Esophagus squamous epithelium (tissue), 4 donors: ENCODE data around the gene FCAR.

Experiments used
- POLR2A ChIP-seq, 4 donors: fragments of 450-650 bp; IDR thresholded peaks; one replicate each; pipeline ENCODE4 v1.6.1; 2017; ENCODE audit warnings: antibody characterized with exemption in 4 of 4, mild to moderate bottlenecking in 4 of 4, moderate library complexity in 3 of 4
- TF ChIP-seq, protein P1 (sequence below), 6 experiments: fragments of 450-650 bp in 4 of 6; fragments of 200-600 bp in 2 of 6; sonication (generic) in 2 of 6; IDR thresholded peaks; one replicate each; pipeline ENCODE4 v1.5.1; 2016 to 2019; ENCODE audit warnings: antibody characterized with exemption in 6 of 6, mild to moderate bottlenecking in 4 of 6, moderate library complexity in 4 of 6

DNA sequence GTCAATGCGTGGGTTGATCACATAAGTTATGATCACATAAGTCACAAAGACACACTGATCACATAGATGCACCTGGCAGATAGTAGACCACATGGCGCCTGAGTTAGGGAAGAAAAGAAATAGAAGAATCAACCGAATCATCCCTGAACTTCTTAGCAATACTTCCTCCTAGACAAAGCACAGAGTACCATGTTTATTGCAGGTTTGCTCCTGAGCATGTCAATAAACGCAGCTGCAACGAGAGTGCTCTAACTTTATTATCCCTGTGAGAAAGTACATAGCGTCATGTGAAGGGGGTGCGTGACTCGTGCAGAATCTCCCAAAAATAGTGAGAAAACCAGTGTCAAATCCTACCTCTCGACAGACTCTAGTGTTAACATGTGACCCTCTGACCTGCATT lies 49.2 kb downstream of the FCAR start:
- TF ChIP-seq, protein P1, sequence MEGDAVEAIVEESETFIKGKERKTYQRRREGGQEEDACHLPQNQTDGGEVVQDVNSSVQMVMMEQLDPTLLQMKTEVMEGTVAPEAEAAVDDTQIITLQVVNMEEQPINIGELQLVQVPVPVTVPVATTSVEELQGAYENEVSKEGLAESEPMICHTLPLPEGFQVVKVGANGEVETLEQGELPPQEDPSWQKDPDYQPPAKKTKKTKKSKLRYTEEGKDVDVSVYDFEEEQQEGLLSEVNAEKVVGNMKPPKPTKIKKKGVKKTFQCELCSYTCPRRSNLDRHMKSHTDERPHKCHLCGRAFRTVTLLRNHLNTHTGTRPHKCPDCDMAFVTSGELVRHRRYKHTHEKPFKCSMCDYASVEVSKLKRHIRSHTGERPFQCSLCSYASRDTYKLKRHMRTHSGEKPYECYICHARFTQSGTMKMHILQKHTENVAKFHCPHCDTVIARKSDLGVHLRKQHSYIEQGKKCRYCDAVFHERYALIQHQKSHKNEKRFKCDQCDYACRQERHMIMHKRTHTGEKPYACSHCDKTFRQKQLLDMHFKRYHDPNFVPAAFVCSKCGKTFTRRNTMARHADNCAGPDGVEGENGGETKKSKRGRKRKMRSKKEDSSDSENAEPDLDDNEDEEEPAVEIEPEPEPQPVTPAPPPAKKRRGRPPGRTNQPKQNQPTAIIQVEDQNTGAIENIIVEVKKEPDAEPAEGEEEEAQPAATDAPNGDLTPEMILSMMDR (IDR thresholded peaks at IDR 0.05): no peak
- TF ChIP-seq POLR2A (IDR thresholded peaks at IDR 0.05): no peak
